HG02938 (cell line): ENCODE data around the gene ELOVL2.
"Not testable (repeated sequence)": the region's sequence is repeated elsewhere in the genome, so short reads cannot be mapped to it uniquely, and the experiment has no call there.

Experiments used
- ATAC-seq: cut with Tn5 transposase; IDR thresholded peaks from one replicate; pipeline ENCODE4 v1.9.1; 2021; ENCODE audit warnings: mild to moderate bottlenecking, moderate library complexity; ENCODE audit not compliant: unreplicated experiment

Gene ELOVL2

DNA sequence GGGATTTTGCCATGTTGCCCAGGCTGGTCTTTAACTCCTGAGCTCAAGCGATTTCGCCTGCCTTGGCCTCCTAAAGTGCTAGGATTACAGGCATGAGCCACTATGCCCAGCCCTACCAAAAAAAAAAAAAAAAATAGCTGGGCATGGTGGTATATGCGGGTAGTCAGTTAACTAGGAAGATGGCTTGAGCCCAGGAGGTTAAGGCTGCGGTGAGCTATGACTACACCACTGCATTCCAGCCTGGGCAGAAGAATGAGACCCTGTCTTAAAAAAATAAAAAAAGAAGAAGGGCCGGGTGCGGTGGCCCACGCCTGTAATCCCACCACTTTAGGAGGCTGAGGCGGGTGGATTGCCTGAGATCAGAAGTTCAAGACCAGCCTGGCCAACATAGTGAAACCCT lies 50.2 kb downstream of the ELOVL2 start:
- ATAC-seq, result no peak

DNA sequence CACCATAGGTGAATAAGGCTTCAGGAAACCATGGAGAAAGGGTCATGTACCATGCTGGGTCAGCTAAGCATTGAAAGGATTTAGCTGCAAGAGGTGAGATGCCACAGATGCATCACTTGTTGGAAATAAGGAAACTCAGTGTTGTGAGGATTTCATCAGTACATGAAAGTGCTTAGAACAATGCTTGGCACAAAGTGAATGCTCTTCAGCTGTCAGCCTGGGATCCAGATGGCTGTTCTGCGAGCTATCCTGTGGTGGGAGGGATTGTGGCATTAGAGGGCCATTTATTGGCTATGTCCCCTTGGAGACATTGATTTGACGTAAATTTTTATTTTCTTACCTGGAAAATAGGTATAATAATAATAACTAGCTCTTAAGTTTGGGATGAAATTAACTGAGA lies 53.0 kb downstream of the ELOVL2 start:
- no peak for ATAC-seq

DNA sequence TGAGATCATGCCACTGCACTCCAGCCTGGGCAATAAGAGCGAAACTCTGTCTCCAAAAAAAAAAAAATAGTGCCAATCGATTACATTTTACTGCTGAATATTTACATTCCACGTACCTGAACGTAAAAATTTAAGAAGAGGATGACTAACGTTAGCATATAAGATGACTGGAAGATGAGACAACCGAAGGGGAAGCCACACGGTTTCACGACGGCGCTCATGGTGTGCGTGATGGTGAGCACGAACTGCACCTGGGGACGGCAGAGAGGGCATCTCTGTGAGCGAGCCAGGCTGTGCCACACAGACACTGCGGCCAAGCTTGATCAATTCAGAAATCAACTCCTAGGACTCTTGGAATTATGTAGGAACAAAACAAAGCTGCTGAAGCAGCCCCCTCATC lies 54.5 kb downstream of the ELOVL2 start:
- no peak for ATAC-seq

DNA sequence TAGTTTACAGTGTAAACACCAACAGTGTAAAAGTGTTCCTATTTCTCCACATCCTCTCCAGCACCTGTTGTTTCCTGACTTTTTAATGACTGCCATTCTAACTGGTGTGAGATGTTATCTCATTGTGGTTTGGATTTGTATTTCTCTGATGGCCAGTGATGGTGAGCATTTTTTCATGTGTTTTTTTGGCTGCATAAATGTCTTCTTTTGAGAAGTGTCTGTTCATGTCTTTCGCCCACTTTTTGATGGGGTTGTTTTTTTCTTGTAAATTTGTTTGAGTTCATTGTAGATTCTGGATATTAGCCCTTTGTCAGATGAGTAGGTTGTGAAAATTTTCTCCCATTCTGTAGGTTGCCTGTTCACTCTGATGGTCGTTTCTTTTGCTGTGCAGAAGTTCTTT lies 59.1 kb downstream of the ELOVL2 start:
- ATAC-seq, result not testable (repeated sequence)

DNA sequence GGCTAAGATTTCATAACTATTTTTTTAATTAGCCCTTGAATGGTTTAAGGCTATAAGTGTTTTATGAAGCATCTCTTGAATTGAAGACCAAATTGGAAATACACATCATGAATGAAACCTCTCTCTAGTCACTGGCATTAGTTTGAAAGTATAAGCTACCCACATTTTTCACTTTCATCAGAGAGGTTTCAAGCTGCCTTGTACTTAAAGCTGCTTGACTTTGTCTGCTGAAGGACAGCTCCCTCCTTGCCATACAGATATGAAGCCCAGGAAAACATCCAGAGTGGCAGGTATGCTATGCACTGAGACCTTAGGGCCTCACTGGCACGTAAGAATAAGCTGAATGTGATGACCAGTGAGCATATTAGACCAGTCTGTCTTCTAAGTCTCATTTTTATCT lies 62.7 kb downstream of the ELOVL2 start:
- ATAC-seq, result no peak

DNA sequence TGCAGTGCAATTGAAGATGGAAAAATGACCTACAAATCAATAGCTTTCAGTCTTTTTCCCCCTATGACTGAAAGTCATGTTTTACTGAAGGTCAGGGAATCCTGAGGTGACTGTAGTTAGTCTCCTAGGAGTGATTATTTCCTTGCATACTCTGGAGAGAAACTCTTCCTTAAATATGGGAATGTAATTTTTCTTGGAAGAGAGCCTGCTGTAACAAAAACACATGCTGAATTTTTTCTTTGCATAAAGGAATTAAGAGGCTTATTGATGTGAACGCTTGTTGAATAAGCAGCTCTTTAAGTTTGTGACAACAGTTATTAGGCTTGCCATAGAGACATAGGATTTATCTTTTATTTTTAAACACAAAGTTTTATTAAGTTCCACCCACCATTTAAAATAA lies 64.5 kb downstream of the ELOVL2 start:
- no peak for ATAC-seq

DNA sequence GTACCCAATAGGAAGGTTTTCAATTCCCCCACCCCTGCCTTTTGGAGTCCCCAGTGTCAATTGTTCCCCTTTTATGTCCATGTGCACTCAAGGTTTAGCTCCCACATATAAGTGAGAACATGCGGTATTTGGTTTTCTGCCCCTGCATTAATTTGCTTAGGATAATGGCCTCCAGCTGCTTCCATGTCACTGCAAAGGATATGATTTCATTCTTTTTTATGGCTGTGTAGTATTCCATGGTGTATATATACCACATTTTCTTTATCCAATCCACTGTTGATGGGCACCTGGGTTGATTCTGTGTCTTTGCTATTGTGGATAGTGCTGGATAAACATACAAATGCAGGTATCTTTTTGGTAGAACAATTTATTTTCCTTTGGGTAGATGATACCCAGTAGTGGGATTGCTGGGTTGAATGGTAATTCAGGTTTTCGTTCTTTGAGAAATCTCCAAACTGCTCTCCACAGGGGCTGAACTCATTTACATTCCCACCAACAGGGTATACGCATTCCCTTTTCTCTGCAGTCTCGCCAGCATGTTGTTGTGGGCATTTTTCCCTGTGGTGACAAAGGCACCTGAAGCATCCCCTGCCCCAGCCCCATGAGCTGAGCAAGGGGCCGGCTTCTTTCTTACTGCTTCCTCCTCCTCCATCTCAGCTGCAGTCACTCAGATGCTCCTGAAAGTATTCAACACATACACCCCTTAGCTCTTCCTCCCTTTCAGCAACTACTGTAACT lies 66.7 kb downstream of the ELOVL2 start:
- ATAC-seq, result no peak

DNA sequence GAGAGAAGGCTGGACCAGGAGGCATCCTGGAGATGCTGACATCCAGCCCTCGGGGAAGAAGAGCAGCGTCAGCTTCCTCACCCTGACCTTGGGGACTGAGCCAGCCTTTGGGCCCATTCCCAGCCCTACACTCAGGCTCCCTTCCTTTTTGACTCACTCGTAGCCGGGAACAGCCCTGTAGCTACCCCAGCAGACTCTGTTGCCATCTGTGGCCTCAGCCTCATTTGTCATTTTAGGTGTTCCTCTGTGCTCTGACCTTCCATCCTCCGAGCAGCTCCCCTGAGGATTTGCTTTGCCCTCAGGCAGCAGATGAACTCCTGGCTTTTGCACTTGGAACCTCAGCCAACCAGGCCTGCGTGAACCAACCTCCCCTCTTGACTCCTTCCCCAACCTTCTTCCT lies 67.5 kb downstream of the ELOVL2 start:
- no peak for ATAC-seq

DNA sequence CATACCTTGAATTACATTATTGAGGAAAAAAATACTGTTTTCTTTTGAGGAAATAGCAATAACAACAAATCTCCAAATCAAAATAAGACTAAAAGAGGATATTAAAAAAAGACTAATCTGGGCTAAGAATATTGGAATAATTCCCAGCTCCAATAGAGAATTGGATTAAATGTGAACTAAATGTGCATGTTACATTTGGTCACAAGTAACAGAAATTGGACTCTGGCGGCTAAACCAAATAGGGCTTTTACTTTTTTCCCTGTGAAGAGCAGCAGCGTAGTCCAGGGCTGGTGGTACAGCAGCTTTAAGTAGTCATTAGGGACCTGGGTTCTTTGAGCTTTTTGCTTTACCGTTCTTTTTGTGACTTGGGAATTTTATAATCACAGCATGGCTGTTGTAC lies 71.9 kb downstream of the ELOVL2 start:
- ATAC-seq, result no peak

DNA sequence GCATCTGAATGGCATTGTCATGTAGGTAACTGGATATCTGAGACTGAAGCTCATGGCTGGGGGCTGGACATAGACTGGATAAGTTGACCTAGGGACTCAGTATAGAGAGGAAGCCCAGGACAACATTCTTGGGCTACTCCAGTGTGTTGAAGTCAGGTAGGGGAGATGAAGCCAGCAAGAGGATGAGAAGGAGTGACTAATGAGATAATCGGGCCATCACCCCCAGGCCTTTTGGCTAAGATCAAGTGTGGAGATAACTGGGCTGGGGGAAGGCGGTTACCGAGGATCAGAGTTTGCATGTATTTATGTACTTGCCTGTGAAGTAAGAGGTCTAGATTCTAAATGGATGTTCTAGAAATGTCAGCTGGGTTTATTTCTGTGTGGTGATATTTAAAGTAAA lies 73.4 kb downstream of the ELOVL2 start:
- no peak for ATAC-seq

DNA sequence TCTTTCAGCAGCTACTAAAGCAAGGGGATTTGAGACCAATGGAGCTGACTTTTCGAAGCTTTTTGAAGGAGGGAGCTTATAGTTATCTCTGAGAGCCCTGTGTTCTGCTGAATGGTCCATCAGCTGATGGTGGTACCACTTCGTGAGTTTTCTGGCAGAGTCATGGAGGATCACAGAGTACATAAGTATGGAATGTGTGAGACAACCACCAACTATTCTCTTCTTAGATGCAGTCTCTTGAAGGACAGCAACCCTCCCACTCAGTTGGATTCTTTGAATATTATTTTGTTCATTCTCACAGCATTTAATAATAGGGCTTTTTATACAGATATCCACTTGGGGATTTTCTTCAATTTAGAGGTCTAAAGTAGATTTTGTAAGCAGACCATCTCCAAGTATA lies 75.3 kb downstream of the ELOVL2 start:
- no peak for ATAC-seq

DNA sequence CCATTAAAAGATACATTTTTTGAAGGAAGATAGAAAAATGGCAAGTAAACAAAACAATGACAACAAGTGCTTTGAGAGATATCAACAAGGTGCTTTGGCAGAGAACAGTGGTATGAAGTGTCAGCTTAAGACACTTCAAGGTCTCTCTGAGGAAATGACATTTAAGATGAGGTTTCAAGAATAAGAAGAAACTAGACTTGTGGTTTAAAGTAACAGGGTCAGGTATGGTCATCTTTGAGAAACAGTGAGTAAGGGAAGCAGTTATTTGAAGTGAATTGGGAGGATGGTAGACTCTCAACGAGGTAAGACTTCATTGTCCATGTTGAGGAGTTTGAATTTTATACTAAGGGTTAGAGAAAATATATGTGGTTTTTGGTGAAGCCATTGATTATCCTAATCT lies 79.4 kb downstream of the ELOVL2 start:
- no peak for ATAC-seq

DNA sequence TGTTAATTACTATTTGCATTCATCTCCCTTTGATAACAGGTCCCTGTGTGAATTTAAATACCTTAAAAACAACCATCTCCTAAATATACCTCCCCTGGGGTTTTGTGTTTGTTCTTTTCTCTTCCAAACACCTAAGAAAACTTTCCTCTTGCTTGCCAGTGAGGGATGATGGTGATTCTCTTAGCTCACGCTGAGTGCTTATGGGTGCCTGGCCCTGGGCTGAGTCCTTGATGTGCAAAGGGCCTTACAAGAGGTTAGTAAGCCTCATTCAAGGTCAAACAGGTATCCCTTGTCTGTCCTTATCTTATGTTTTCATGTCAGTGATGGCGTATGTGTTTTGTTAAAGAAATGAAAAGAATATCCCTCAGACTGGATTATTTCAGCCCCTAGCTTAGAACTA lies 81.0 kb downstream of the ELOVL2 start:
- no peak for ATAC-seq

DNA sequence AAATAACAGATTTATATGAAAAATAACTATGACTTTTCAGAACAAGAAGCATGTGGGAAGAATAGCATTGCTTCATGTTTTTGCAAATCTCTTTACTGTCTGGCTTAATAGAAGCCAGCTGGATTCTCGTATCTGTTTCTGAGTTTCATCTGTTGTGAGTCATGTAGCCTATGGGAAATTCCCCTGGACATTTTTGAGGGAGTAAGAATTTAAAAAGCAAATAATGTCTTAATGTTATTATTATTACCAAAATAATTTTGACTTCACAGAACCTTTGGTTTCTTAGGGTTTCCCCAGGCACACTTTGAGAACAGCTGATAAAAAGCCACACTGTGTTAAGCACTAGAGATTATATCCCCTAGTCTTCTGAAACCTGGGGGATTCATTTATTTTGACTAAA lies 81.4 kb downstream of the ELOVL2 start:
- ATAC-seq, result no peak

DNA sequence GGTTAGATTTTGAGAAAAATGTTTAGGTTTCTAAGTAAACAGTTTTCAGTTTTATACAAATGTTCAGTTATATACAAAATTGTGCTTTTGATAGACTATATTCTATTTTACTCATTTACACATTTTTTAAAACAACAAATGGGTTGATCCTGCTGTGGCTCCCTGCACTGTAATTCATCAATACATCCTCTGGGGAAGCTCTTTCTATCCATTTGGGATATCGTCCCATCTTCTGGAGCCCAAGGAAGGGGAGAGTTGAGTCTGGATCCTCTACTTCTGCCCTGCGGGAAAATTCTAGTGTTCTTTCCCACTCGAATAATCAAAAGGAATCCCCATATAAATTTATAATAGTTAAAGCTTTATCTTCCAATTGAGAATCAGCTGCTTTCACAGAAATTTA lies 82.3 kb downstream of the ELOVL2 start:
- ATAC-seq, result no peak

DNA sequence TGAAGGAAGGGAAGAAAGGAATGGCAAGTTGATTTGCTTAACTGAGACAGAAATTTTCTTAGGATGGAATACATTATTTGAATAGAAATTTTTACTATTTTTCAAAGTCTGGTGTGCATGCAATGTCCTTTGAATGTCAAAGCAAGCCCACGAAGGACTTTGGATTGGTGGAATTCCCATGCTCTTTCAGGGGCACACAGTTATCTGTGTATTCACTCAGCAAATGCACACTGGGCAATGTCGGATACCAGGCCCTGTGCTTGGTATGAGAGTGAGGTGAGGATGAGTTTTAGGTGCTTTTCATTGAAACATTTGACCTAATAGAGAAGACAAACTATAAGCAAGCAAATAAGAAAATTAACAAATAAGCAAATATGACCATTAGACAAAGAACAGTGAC lies 83.9 kb downstream of the ELOVL2 start:
- no peak for ATAC-seq

DNA sequence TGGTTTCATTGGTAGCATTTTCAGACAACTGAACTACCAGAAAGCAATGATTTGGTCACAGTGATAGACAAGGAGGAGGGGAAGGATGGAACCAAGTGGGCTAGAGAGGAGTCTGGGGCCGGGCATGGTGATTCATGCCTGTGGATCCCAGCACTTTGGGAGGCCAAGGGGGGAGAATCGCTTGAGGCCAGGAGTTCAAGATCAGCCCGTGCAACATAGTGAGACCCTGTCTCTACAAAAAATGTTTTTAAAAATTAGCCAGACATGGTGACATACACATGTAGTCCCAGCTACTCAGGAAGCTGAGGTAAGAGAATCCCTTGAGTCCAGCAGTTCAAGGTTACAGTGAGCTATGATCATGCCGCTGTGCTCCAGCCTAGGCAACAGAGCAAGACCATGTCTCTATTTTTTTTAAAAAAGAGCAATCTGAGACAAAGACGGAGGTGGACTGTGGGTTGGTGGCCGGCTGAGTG lies 86.7 kb downstream of the ELOVL2 start:
- ATAC-seq, result no peak

DNA sequence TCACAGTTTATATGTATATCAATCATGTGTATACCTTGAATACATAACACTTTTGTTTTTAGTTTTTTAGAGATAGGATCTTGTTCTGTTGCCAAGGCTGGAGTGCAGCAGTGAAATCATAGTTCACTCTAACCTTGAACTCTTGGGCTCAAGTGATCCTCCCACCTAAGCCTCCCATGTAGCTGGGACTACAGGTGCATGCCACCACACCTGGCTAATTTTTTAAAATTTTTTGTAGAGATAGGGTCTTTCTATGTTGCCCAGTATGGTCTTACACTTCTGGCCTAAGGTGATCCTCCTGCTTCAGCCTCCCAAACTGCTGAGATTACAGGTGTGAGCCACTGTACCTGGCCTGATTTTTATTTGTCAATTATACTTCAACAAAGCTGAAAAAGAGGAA lies 87.3 kb downstream of the ELOVL2 start:
- ATAC-seq, result no peak

DNA sequence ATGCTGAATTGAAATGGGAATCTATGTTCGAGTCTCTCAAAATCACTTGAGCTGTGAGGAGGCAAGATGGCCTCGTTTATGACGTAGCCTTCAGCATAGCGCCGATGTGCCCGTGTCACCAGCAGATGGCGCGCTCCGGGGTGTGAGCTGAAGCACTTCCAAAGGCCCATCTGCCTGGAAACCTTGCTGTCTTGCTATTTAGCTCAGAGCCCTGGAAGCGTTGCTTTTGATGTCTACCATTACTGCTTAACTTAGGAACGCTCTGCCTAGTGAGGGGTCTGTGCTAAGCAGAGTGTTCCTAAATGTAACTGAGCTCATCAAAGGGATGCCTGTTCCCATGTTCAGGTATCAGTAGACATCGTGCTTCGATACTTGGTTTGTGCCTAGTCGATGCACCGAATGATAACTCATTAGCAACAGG lies 89.5 kb downstream of the ELOVL2 start:
- ATAC-seq, result peak; percentile 92

DNA sequence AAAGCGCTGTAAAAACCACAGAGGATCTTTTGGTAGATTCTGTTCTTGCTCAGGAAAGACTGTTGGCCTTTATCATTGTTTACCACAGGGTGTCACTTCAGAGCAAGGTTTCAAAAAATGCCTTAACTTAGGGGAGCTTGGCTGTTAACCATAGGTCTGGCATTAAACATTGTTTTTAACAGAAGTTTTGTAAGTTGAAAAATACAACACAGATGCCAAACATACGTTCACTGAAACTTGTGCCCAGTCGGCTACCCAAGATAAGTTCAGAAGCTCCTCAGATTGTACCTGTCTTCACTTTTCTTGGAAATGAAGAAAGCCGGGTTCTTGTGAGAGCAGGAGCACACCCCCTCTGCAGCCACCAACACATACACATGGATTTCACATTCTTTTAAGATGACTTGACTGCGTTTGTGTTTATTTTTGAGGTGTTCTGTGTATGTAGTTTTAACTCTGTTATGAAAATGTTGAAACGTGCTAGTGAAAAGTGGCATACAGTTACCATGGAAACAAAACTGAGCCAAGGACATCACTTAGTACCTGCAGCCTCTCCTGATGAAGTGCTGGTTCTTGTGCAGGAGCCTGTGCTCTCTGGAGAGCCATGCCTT lies 92.3 kb downstream of the ELOVL2 start:
- no peak for ATAC-seq

DNA sequence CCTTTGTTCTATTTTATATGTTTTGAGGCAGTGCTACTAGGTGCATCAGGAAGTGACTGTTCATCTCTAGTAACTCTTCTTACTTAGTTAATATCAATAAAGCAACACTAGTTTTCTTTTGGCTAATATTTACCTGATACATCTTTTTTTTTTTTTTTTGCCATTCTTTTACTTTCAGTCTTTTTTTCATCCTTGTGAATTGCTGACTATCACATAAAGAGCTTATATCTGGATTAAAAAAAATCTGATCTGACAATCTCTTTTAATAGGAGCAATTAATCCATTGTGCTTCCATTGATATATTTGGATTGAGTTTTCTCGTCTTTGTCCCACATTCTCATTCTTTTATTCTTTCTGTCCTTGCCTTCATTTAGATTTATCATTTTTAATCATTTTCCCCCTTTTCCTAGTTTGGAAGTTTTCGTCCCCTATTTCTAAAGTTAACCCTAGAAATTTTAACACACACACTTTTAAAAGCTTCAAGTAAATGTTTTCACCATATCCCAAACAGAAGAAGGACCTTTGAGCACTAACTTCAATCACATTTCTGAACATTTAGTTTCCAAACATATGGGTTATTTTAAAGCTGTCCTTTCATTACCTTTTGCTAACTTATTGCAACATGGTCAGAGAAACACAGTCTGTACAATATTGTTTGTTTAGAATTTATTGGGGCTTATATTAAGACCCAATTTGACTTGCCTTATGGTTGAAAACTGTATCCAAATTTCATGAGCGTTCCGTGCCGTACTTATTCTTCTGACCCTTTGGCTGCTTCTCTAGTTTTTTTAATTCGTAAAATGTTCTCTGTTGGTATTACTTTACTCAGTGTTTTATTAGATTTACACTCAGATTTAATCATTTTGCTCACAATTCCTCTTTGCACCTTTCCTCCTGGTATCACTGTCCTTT lies 94.3 kb downstream of the ELOVL2 start:
- ATAC-seq, result no peak

DNA sequence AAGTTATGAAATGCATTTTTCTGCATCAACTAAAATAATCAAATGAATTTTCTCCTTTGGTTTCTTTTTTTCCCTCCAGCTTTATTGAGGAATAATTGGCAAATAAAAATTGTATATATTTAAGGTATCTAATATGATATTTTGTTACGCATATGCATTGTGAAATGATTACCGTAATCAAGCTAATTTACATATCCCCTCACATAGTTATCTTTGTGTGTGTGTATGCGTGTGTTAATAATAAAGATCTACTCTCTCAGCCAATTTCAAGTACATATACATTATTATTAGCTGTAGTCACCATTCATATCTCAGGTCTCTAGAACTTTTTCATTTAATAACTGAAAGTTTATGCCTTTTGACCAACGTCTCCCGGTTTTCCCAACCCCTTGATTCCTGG lies 96.1 kb downstream of the ELOVL2 start:
- ATAC-seq, result no peak
